SK-N-SH (cell line): Measurements from ENCODE around the gene GRXCR2. TPM values are rescaled to one million over a fixed set of nuclear protein-coding genes. Genes with fewer than 3 reads are reported as not detected.

Experiments
- CTCF ChIA-PET: fragments of 300-600, 350-600 bp; formaldehyde crosslinking; extraction: SDS; loops from one replicate; lab custom pipeline; 2021; lab: Yijun Ruan, JAX
- POLR2A ChIA-PET: fragments of 350-600 bp; sonication (Branson Sonifier 250); formaldehyde crosslinking; extraction: SDS; loops from one replicate; lab custom pipeline; 2020; ENCODE audit warnings: antibody characterized with exemption, inconsistent platforms; lab: Yijun Ruan, JAX
- DNase-seq: peaks from one replicate; pipeline ENCODE4 v3.0.0; 2012
- H2AFZ ChIP-seq: fragments of 200-600 bp; sonication (generic); 2 replicates; pipeline ENCODE4 v1.8.1; 2016; ENCODE audit warnings: antibody characterized with exemption, mild to moderate bottlenecking, low read depth
- H3F3A ChIP-seq: fragments of 200-600 bp; sonication (generic); replicated peaks from 2 replicates; pipeline ENCODE3; 2016; ENCODE audit warnings: antibody characterized with exemption, mild to moderate bottlenecking; ENCODE audit not compliant: insufficient read depth
- H3K27ac ChIP-seq, 2 experiments: fragments of 200-500 bp in 1 of 2; fragments of 200-600 bp in 1 of 2; sonication (Bioruptor generic) in 1 of 2; sonication (generic), shearing (Covaris generic) in 1 of 2; 2 replicates each; pipeline versions ENCODE4 v1.5.1 to v1.6.1; 2014 to 2016; ENCODE audit warnings: low read depth in 2 of 2, inconsistent platforms in 1 of 2, low read length in 1 of 2, mild to moderate bottlenecking in 1 of 2, mixed read lengths in 1 of 2
- H3K27me3 ChIP-seq: fragments of 200-600 bp; sonication (generic), shearing (Covaris generic); 2 replicates; pipeline ENCODE4 v1.6.1; 2016; ENCODE audit warnings: mixed run types; ENCODE audit not compliant: insufficient read depth
- H3K36me3 ChIP-seq, 2 experiments: fragments of 200-500 bp in 1 of 2; fragments of 200-600 bp in 1 of 2; sonication (Bioruptor generic) in 1 of 2; sonication (generic) in 1 of 2; replicated peaks in 1 of 2; 2 replicates each; pipeline versions ENCODE3 to v1.5.1; 2014 to 2016; ENCODE audit warnings: low read length in 1 of 2, mild to moderate bottlenecking in 1 of 2; ENCODE audit not compliant: insufficient read depth in 2 of 2, control insufficient read depth in 1 of 2
- H3K4me1 ChIP-seq, 2 experiments: fragments of 200-500 bp in 1 of 2; fragments of 200-600 bp in 1 of 2; sonication (Bioruptor generic) in 1 of 2; sonication (generic), shearing (Covaris generic) in 1 of 2; 2 replicates each; pipeline versions ENCODE4 v1.5.1 to v1.6.1; 2014 to 2016; ENCODE audit warnings: low read depth in 1 of 2, low read length in 1 of 2, mixed run types in 1 of 2; ENCODE audit not compliant: insufficient read depth in 2 of 2, control insufficient read depth in 1 of 2
- H3K4me2 ChIP-seq: fragments of 200-600 bp; sonication (generic), shearing (Covaris generic); 2 replicates; pipeline ENCODE4 v1.6.1; 2017; ENCODE audit warnings: mixed run types
- H3K4me3 ChIP-seq, 2 experiments: fragments of 200-500 bp in 1 of 2; fragments of 200-600 bp in 1 of 2; sonication (Bioruptor generic) in 1 of 2; sonication (generic), shearing (Covaris generic) in 1 of 2; 2 replicates each; pipeline versions ENCODE4 v1.5.1 to v1.8.1; 2014 to 2016; ENCODE audit warnings: low read depth in 2 of 2, inconsistent platforms in 1 of 2, low read length in 1 of 2, mild to moderate bottlenecking in 1 of 2, mixed read lengths in 1 of 2, moderate library complexity in 1 of 2
- H3K79me2 ChIP-seq: fragments of 200-600 bp; sonication (generic); 2 replicates; pipeline ENCODE4 v1.8.1; 2017; ENCODE audit warnings: mild to moderate bottlenecking; ENCODE audit not compliant: insufficient read depth
- H3K9ac ChIP-seq: fragments of 200-600 bp; sonication (generic); 2 replicates; pipeline ENCODE4 v1.6.1; 2017; ENCODE audit warnings: mixed run types
- H3K9me2 ChIP-seq: fragments of 200-600 bp; sonication (generic); 2 replicates; pipeline ENCODE4 v1.6.1; 2017; ENCODE audit warnings: mixed run types
- H3K9me3 ChIP-seq: fragments of 200-600 bp; sonication (generic); 2 replicates; pipeline ENCODE4 v1.6.1; 2017; ENCODE audit warnings: mixed run types, mild to moderate bottlenecking, moderate library complexity
- H4K20me1 ChIP-seq: fragments of 200-600 bp; sonication (generic); 2 replicates; pipeline ENCODE4 v1.6.1; 2017; ENCODE audit warnings: mild to moderate bottlenecking, mixed run types; ENCODE audit not compliant: insufficient read depth
- EZH2phosphoT487 ChIP-seq: fragments of 200-600 bp; sonication (generic); IDR thresholded peaks from 2 replicates; pipeline ENCODE4 v1.6.1; 2017; ENCODE audit warnings: low read depth, mixed run types, mild to moderate bottlenecking, antibody characterized with exemption, moderate library complexity, borderline replicate concordance
- GATA2 ChIP-seq: sonication (generic); formaldehyde crosslinking; IDR thresholded peaks from 2 replicates; pipeline ENCODE4 v1.5.0; 2020; ENCODE audit warnings: mild to moderate bottlenecking, missing genetic modification reagents
- RAD21 ChIP-seq: IDR thresholded peaks from 2 replicates; pipeline ENCODE4 v1.6.1; 2012; ENCODE audit warnings: mild to moderate bottlenecking, low read length
- RFX5 ChIP-seq: IDR thresholded peaks from 2 replicates; pipeline ENCODE4 v1.6.1; 2012; ENCODE audit warnings: mild to moderate bottlenecking, improper control_type of control experiment, low read length
- SIN3A ChIP-seq: IDR thresholded peaks from 2 replicates; pipeline ENCODE4 v1.6.1; 2012; ENCODE audit warnings: low read depth, mild to moderate bottlenecking, low read length, moderate library complexity, borderline replicate concordance
- SMC3 ChIP-seq: IDR thresholded peaks from 2 replicates; pipeline ENCODE4 v1.6.1; 2012; ENCODE audit warnings: low read depth, low read length, improper control_type of control experiment
- TAF1 ChIP-seq: IDR thresholded peaks from 2 replicates; pipeline ENCODE4 v1.6.1; 2012; ENCODE audit warnings: low read depth, mild to moderate bottlenecking, low read length, moderate library complexity, borderline replicate concordance
- WGBS: methylation state at CpG from one replicate; pipeline ENCODE4 v1.1.6; 2017; ENCODE audit warnings: low lambda C conversion rate; 5-methylcytosine and 5-hydroxymethylcytosine counted together
- polyA plus RNA-seq, 3 experiments: library from polyadenylated mRNA; depleted of rRNA; stranded (reverse); fragments of >200 nt; gene quantifications; 2 replicates each; pipeline ENCODE4 v1.2.3, GENCODE V29; 2012
- TF ChIP-seq, protein P1 (sequence below): IDR thresholded peaks from 2 replicates; pipeline ENCODE4 v1.4.0; 2012; ENCODE audit warnings: low read depth, borderline replicate concordance
- TF ChIP-seq, protein P2 (sequence below): fragments of 200-600 bp; sonication (generic); IDR thresholded peaks from 2 replicates; pipeline ENCODE4 v1.6.1; 2017; ENCODE audit warnings: antibody characterized with exemption, mild to moderate bottlenecking, moderate library complexity

The GRXCR2 gene
- polyA plus RNA-seq, 1 of the 3 experiments (the other 2 are of a cell fraction), result not detected

DNA sequence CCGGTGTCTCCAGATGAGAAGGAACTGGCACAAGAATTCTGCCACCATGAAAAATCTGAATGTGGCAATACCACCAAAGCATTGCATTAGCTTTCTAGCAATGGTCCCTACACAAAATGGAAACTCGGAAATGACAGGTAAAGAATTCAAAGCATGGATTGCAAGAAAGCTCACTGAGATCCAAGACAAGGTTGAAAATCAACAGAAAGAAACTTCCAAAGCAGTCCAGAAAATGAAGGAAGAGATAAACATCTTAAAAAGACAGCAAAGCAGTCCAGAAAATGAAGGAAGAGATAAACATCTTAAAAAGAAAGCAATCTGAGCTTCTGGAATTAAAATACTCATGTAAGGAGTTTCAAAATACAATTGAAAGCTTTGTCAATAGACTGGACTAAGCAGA, 16.8 kb upstream of the GRXCR2 start:
- no peaks in the 10 kb centered on the region for H3K9me3 ChIP-seq
- H3K9me2 ChIP-seq, result no peaks in the 10 kb centered on the region
- H3K36me3 ChIP-seq, result no peaks in the 10 kb centered on the region
- no peaks in the 10 kb centered on the region; the same call in 1 of the 2 replicates for H3K79me2 ChIP-seq
- DNase-seq, result no peak
- ChIA-PET CTCF (interaction anchor here (1.1 kb wide), 1 partner anchor 19 kb away, joined by 4 read pairs; no protein-coding TSS in a partner anchor), POLR2A (no interaction called here)
- no peak overlapping the region for H2AFZ ChIP-seq
- 71% methylated on average over 2 of the region's 2 CpGs for whole genome bisulfite sequencing
- H3K4me1 ChIP-seq, result no peaks in the 10 kb centered on the region
- no peak overlapping the region for H3K4me3 ChIP-seq
- no peak overlapping the region for H3K9ac ChIP-seq
- no peak overlapping the region for H3K27ac ChIP-seq
- no peaks in the 10 kb centered on the region for H4K20me1 ChIP-seq
- H3K4me2 ChIP-seq, result no peak overlapping the region
- no peak for TF ChIP-seq EZH2phosphoT487
- no peak for TF ChIP-seq SMC3
- no peak for TF ChIP-seq RFX5
- TF ChIP-seq TAF1, result no peak
- H3F3A ChIP-seq, result no peaks in the 10 kb centered on the region
- H3K27me3 ChIP-seq, result no peaks in the 10 kb centered on the region

DNA sequence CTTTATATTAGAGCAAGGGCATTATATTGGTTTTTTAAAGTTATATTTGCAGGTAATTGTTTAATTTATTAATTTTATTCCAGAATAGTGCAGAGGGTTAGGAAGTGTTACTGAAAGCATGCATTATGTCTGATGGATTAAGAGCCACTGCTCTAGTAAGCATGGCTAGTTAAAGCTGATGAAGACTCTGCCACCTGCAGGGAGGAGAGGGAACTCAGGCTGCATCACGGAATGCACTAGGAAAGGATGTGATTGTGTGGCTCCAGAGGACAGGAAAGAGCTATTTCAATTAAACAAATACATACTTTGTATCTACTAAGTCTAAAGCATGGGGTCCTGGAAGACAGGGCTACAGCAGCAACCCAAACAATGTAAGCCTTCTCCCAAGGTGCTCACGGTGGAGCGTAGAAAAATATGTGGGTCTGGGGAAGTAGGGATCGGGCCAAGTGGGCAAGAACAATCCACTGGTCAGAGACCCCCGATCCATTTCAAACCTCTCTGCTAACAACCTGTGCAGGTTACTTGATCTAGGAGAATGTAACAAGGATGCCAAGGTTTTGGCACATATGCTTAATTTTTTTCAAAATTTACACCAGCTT, 15.3 kb upstream of the GRXCR2 start:
- WGBS, result 79% methylated on average over 5 of the region's 5 CpGs
- no peaks in the 10 kb centered on the region for H3F3A ChIP-seq
- no peaks in the 10 kb centered on the region for H3K9me2 ChIP-seq
- H3K4me3 ChIP-seq, result no peak overlapping the region
- H2AFZ ChIP-seq, result no peak overlapping the region
- CTCF ChIA-PET, result interaction anchor here (0.8 to 3.2 kb wide), 15 partner anchors 10 to 1684 kb away, joined by 3 to 11 read pairs (median 3); partner anchors contain the start of gene GRXCR2
- no peak overlapping the region for H3K9ac ChIP-seq
- H3K4me2 ChIP-seq, result no peak overlapping the region
- peak; percentile 33 for DNase-seq
- TF ChIP-seq GATA2 (no peak), SIN3A (no peak), SMC3 (peak; percentile 57), RAD21 (peak; percentile 55)
- TF ChIP-seq, protein P1, sequence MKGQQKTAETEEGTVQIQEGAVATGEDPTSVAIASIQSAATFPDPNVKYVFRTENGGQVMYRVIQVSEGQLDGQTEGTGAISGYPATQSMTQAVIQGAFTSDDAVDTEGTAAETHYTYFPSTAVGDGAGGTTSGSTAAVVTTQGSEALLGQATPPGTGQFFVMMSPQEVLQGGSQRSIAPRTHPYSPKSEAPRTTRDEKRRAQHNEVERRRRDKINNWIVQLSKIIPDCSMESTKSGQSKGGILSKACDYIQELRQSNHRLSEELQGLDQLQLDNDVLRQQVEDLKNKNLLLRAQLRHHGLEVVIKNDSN, result no peak
- TF ChIP-seq, protein P2, sequence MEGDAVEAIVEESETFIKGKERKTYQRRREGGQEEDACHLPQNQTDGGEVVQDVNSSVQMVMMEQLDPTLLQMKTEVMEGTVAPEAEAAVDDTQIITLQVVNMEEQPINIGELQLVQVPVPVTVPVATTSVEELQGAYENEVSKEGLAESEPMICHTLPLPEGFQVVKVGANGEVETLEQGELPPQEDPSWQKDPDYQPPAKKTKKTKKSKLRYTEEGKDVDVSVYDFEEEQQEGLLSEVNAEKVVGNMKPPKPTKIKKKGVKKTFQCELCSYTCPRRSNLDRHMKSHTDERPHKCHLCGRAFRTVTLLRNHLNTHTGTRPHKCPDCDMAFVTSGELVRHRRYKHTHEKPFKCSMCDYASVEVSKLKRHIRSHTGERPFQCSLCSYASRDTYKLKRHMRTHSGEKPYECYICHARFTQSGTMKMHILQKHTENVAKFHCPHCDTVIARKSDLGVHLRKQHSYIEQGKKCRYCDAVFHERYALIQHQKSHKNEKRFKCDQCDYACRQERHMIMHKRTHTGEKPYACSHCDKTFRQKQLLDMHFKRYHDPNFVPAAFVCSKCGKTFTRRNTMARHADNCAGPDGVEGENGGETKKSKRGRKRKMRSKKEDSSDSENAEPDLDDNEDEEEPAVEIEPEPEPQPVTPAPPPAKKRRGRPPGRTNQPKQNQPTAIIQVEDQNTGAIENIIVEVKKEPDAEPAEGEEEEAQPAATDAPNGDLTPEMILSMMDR, result peak; percentile 71
- no peaks in the 10 kb centered on the region; the same call in 1 of the 2 replicates for H3K79me2 ChIP-seq
- H3K36me3 ChIP-seq, result no peaks in the 10 kb centered on the region
- no peaks in the 10 kb centered on the region for H3K27me3 ChIP-seq
- H3K27ac ChIP-seq, result no peak overlapping the region
- H4K20me1 ChIP-seq, result no peaks in the 10 kb centered on the region
- POLR2A ChIA-PET, result interaction anchor here (0.7 kb wide), 1 partner anchor 111 kb away, joined by 3 read pairs; no protein-coding TSS in a partner anchor
- no peaks in the 10 kb centered on the region for H3K9me3 ChIP-seq
- no peaks in the 10 kb centered on the region for H3K4me1 ChIP-seq
